Body of pancreas (tissue), 4 donors: ENCODE data around the gene CD69. TPM values are rescaled to one million over a fixed set of nuclear protein-coding genes. Genes with fewer than 3 reads are reported as not detected.

Source experiments
- ATAC-seq: fragments of 150-250 bp; one replicate; pipeline ENCODE4 v1.9.1; 2016
- DNase-seq, 4 donors: peaks; one replicate each; pipeline ENCODE4 v3.0.0-alpha.2; 2019
- H3K27ac ChIP-seq, 4 donors: fragments of 200-600 bp; sonication (generic); 1 replicate in 3 of 4; 2 replicates in 1 of 4; pipeline versions ENCODE4 v1.5.1 to v1.6.1; 2016 to 2019; ENCODE audit warnings: mild to moderate bottlenecking in 1 of 4, mixed read lengths in 1 of 4, moderate library complexity in 1 of 4
- H3K27me3 ChIP-seq, 2 donors: fragments of 200-600 bp; sonication (generic); one replicate each; pipeline ENCODE4 v1.6.0; 2016; ENCODE audit warnings: mild to moderate bottlenecking in 1 of 2
- H3K36me3 ChIP-seq, 2 donors: fragments of 200-600 bp; sonication (generic); replicated peaks in 1 of 2; 2 replicates each; pipeline ENCODE4 v1.5.1; 2016; ENCODE audit warnings: low read depth in 2 of 2; ENCODE audit not compliant: insufficient read depth in 1 of 2
- H3K4me1 ChIP-seq: fragments of 200-600 bp; sonication (generic); one replicate; pipeline ENCODE4 v1.6.0; 2016
- H3K4me3 ChIP-seq, 2 donors: fragments of 200-600 bp; sonication (generic); 1 replicate in 1 of 2; 2 replicates in 1 of 2; pipeline ENCODE4 v1.5.1; 2016 to 2019
- H3K9me3 ChIP-seq, 3 donors: fragments of 200-600 bp; sonication (generic); 1 replicate in 2 of 3; 2 replicates in 1 of 3; pipeline ENCODE4 v1.5.1; 2016
- POLR2A ChIP-seq, 3 donors: fragments of 450-650 bp; IDR thresholded peaks; one replicate each; pipeline ENCODE4 v1.6.1; 2016; ENCODE audit warnings: antibody characterized with exemption in 3 of 3, mild to moderate bottlenecking in 2 of 3
- WGBS, 2 donors: methylation state at CpG; one replicate each; pipeline ENCODE4 v1.1.5; 2017; 5-methylcytosine and 5-hydroxymethylcytosine counted together
- intact Hi-C: fragments of 100-400 bp; cut with DNase I; formaldehyde crosslinking; loops from one replicate; pipeline ENCODE4 v1.15.1; 2023
- total RNA-seq, 2 donors: library from RNA; depleted of rRNA; stranded (reverse); fragments of >200 nt; gene quantifications; one replicate each; pipeline ENCODE4 v1.1.0, GENCODE V29; 2016
- TF ChIP-seq, protein P1 (sequence below), 7 experiments: fragments of 450-650 bp in 4 of 7; fragments of 200-600 bp in 3 of 7; sonication (generic) in 3 of 7; IDR thresholded peaks; one replicate each; pipeline ENCODE4 v1.5.1; 2016 to 2019; ENCODE audit warnings: antibody characterized with exemption in 7 of 7

CD69 gene
- total RNA-seq, 2 donors from 2014 or later = 3.1 to 4.0 TPM

- intact Hi-C loops = no loop called here
- 61 to 68% methylated on average over 7 of the region's 7 CpGs for WGBS, 2 donors
- Histone ChIP-seq H3K27me3 (no peaks in the 10 kb centered on the region), H3K27ac (no peak overlapping the region), H3K4me3 (no peak overlapping the region), H3K9me3 (no peaks in the 10 kb centered on the region), H3K4me1 (no peaks in the 10 kb centered on the region), H3K36me3 (no peaks in the 10 kb centered on the region)
- no peak for DNase-seq
- TF ChIP-seq POLR2A (IDR thresholded peaks at IDR 0.05) = no peak
- TF ChIP-seq, protein P1, sequence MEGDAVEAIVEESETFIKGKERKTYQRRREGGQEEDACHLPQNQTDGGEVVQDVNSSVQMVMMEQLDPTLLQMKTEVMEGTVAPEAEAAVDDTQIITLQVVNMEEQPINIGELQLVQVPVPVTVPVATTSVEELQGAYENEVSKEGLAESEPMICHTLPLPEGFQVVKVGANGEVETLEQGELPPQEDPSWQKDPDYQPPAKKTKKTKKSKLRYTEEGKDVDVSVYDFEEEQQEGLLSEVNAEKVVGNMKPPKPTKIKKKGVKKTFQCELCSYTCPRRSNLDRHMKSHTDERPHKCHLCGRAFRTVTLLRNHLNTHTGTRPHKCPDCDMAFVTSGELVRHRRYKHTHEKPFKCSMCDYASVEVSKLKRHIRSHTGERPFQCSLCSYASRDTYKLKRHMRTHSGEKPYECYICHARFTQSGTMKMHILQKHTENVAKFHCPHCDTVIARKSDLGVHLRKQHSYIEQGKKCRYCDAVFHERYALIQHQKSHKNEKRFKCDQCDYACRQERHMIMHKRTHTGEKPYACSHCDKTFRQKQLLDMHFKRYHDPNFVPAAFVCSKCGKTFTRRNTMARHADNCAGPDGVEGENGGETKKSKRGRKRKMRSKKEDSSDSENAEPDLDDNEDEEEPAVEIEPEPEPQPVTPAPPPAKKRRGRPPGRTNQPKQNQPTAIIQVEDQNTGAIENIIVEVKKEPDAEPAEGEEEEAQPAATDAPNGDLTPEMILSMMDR (IDR thresholded peaks at IDR 0.05) = no peak
- ATAC-seq = no peak
These were observed 22.1 kb upstream of the CD69 start for GRCh38 chr12:9782547-9783382.

DNA sequence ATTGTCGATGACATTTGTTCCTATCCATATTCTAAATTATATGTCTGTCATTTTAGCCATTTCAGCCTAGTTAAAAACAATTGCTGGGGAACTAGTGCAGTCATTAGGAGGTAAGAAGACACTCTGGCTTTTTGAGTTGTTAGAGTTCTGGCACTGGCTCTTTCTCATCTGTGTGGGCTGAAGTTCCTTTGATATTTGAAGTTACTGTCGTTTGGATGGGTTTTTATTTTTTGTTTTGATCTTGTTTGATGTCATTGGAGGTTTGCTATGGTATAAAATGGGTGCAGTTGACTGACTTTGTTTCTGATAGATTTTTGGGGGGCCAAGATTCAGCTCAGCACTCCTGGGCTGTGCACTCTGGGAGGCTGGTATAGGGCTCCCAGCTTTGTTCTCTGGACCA is 20.7 kb upstream of the CD69 start:
- H3K9me3 ChIP-seq = no peaks in the 10 kb centered on the region
- no peak overlapping the region for H3K27ac ChIP-seq
- H3K4me1 ChIP-seq = no peaks in the 10 kb centered on the region
- H3K27me3 ChIP-seq = no peaks in the 10 kb centered on the region
- TF ChIP-seq POLR2A (IDR thresholded peaks at IDR 0.05) = no peak
- TF ChIP-seq, protein P1 (IDR thresholded peaks at IDR 0.05) = no peak
- ATAC-seq = no peak
- intact Hi-C loops = no loop called here
- DNase-seq = no peak
- H3K4me3 ChIP-seq = no peak overlapping the region
- WGBS, 2 donors = 76 to 82% methylated on average over 2 of the region's 2 CpGs
- H3K36me3 ChIP-seq = no peaks in the 10 kb centered on the region

DNA sequence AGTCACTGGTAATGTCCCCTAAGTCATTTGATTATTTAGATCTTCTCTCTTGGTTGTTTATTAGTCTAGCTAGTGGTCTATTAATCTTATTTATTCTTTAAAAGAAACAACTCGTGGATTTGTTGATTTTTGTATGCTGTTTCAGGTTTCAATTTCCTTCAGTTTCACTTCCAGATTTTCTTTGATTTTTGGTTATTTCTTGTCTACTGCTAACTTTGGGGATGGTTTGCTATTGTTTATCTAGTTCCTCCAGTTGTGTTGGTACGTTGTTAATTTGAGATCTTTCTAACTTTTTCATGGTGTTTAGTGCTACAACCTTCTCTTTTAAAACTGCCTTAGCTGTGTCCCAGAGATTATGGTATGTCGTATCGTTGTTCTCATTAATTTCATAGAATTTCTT is 18.5 kb upstream of the CD69 start:
- Histone ChIP-seq H3K27ac (no peak overlapping the region), H3K4me3 (no peak overlapping the region), H3K27me3 (no peaks in the 10 kb centered on the region), H3K36me3 (no peaks in the 10 kb centered on the region), H3K4me1 (no peaks in the 10 kb centered on the region), H3K9me3 (no peaks in the 10 kb centered on the region)
- no peak for ATAC-seq
- WGBS, 2 donors = 65 to 67% methylated on average over 4 of the region's 4 CpGs
- TF ChIP-seq POLR2A (IDR thresholded peaks at IDR 0.05) = no peak
- TF ChIP-seq, protein P1 (IDR thresholded peaks at IDR 0.05) = no peak
- intact Hi-C loops = no loop called here
- DNase-seq = no peak

DNA sequence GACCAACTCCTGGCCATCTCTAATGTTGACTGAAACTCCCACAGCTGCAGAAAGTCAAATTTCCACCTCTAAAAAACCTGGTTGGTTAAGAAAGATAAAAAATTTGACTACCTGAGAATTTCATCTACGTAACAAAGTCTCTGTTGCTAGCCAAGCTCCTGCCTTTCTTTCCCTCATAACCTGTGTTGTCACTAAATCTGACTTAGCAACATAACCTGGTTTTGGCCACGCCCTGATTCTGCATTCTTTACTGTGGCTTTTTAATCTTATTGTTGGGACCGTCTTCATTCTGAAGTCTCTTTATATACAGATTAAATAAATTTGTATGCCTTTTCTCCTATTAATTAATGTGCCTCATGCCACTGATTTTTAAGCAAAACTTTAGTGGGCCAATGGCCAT is 16.1 kb upstream of the CD69 start:
- Histone ChIP-seq H3K27me3 (no peaks in the 10 kb centered on the region), H3K9me3 (no peaks in the 10 kb centered on the region), H3K27ac (no peak overlapping the region), H3K36me3 (no peaks in the 10 kb centered on the region), H3K4me1 (no peaks in the 10 kb centered on the region), H3K4me3 (no peak overlapping the region)
- DNase-seq = no peak
- intact Hi-C loops = no loop called here
- no peak for ATAC-seq
- 56 to 72% methylated on average over 3 of the region's 3 CpGs for WGBS, 2 donors
- TF ChIP-seq POLR2A (IDR thresholded peaks at IDR 0.05) = no peak
- TF ChIP-seq, protein P1 (IDR thresholded peaks at IDR 0.05) = no peak
